IMR-90 (cell line): ENCODE data around the gene TSSK2. TPM values are rescaled to one million over a fixed set of nuclear protein-coding genes. Genes with fewer than 3 reads are reported as not detected.

Experiments used
- ATAC-seq: fragments of 200-7000 bp; cut with Tn5 transposase; 2 replicates; pipeline ENCODE4 v1.9.1; 2020; ENCODE audit warnings: low read depth, mild to moderate bottlenecking, moderate library complexity
- BruUV-seq: library from RNA; stranded (reverse); fragments of 400-500 nt; replicated peaks from 2 replicates; lab custom pipeline; 2021; lab: Mats Ljungman, UMichigan
- CTCF ChIA-PET: fragments of 300-600 bp; formaldehyde crosslinking; extraction: SDS; loops from one replicate; lab custom pipeline; 2021; ENCODE audit warnings: antibody characterized with exemption; lab: Yijun Ruan, JAX
- POLR2A ChIA-PET: fragments of 300-600 bp; sonication (Branson Sonifier 250); formaldehyde crosslinking; loops from one replicate; lab custom pipeline; 2022; ENCODE audit warnings: antibody characterized with exemption; ENCODE audit not compliant: unreplicated experiment; lab: Charles Lee
- DNase-seq: peaks from one replicate; pipeline ENCODE4 v3.0.0; 2013
- H2AFZ ChIP-seq: replicated peaks from 2 replicates; pipeline ENCODE3; 2013; ENCODE audit warnings: low read length, mild to moderate bottlenecking; ENCODE audit not compliant: poor library complexity
- H2AK5ac ChIP-seq: 2 replicates; pipeline ENCODE4 v1.6.1; 2013; ENCODE audit warnings: low read depth, low read length, inconsistent platforms
- H2AK9ac ChIP-seq: replicated peaks from 2 replicates; pipeline ENCODE3; 2013; ENCODE audit warnings: mild to moderate bottlenecking, low read depth, low read length, moderate library complexity; ENCODE audit not compliant: poor library complexity
- H2BK120ac ChIP-seq: 2 replicates; pipeline ENCODE4 v1.6.1; 2013; ENCODE audit warnings: low read depth, low read length, inconsistent platforms
- H2BK15ac ChIP-seq: 3 replicates; pipeline ENCODE4 v1.6.1; 2013; ENCODE audit warnings: low read depth, low read length, inconsistent platforms
- H2BK20ac ChIP-seq: 2 replicates; pipeline ENCODE4 v1.6.1; 2013; ENCODE audit warnings: low read depth, mild to moderate bottlenecking, inconsistent platforms, low read length, moderate library complexity
- H2BK5ac ChIP-seq: 2 replicates; pipeline ENCODE4 v1.6.1; 2013; ENCODE audit warnings: mild to moderate bottlenecking, low read depth, low read length, inconsistent platforms; ENCODE audit not compliant: poor library complexity, severe bottlenecking
- H3K14ac ChIP-seq: replicated peaks from 2 replicates; pipeline ENCODE4 v1.6.1; 2013; ENCODE audit warnings: low read depth, low read length, inconsistent platforms
- H3K18ac ChIP-seq: 2 replicates; pipeline ENCODE4 v1.6.1; 2013; ENCODE audit warnings: low read depth, low read length, control low read depth
- H3K23ac ChIP-seq: 2 replicates; pipeline ENCODE4 v1.6.1; 2013; ENCODE audit warnings: low read depth, low read length, inconsistent platforms
- H3K27ac ChIP-seq: 2 replicates; pipeline ENCODE4 v1.5.1; 2013; ENCODE audit warnings: mild to moderate bottlenecking, control low read depth, low read length; ENCODE audit not compliant: insufficient read depth
- H3K27me3 ChIP-seq: 2 replicates; pipeline ENCODE4 v1.6.1; 2013; ENCODE audit warnings: low read length; ENCODE audit not compliant: control insufficient read depth, insufficient read depth
- H3K36me3 ChIP-seq: 2 replicates; pipeline ENCODE4 v1.6.1; 2013; ENCODE audit warnings: low read length, mixed read lengths; ENCODE audit not compliant: control insufficient read depth, insufficient read depth
- H3K4ac ChIP-seq: 2 replicates; pipeline ENCODE4 v1.6.1; 2013; ENCODE audit warnings: low read depth, low read length, inconsistent platforms
- H3K4me1 ChIP-seq: 2 replicates; pipeline ENCODE4 v1.6.1; 2013; ENCODE audit warnings: low read length, mixed read lengths; ENCODE audit not compliant: control insufficient read depth, insufficient read depth
- H3K4me2 ChIP-seq: 2 replicates; pipeline ENCODE4 v1.6.1; 2013; ENCODE audit warnings: low read depth, mild to moderate bottlenecking, control low read depth, low read length, moderate library complexity
- H3K4me3 ChIP-seq: 2 replicates; pipeline ENCODE4 v1.5.1; 2013; ENCODE audit warnings: low read depth, mild to moderate bottlenecking, control low read depth, low read length, moderate library complexity; ENCODE audit not compliant: insufficient read depth
- H3K56ac ChIP-seq: 2 replicates; pipeline ENCODE4 v1.6.1; 2013; ENCODE audit warnings: low read length, inconsistent platforms; ENCODE audit not compliant: insufficient read depth; ENCODE audit errors: extremely low read depth
- H3K79me1 ChIP-seq, 2 experiments: 2 replicates each; pipeline ENCODE4 v1.6.1; 2013; ENCODE audit warnings: low read length in 2 of 2, inconsistent platforms in 1 of 2, low read depth in 1 of 2
- H3K9ac ChIP-seq: 2 replicates; pipeline ENCODE4 v1.6.1; 2013; ENCODE audit warnings: low read depth, low read length, control low read depth
- H3K9me1 ChIP-seq: 2 replicates; pipeline ENCODE4 v1.6.1; 2013; ENCODE audit warnings: low read length, inconsistent platforms; ENCODE audit not compliant: insufficient read depth
- H3K9me3 ChIP-seq: 2 replicates; pipeline ENCODE4 v1.6.1; 2013; ENCODE audit warnings: low read length; ENCODE audit not compliant: control insufficient read depth, insufficient read depth
- H4K20me1 ChIP-seq: 2 replicates; pipeline ENCODE4 v1.6.1; 2013; ENCODE audit warnings: low read length, inconsistent platforms; ENCODE audit not compliant: insufficient read depth
- H4K5ac ChIP-seq: 2 replicates; pipeline ENCODE4 v1.6.1; 2013; ENCODE audit warnings: mild to moderate bottlenecking, low read depth, low read length, control low read depth
- H4K8ac ChIP-seq, 2 experiments: 2 replicates each; pipeline ENCODE4 v1.6.1; 2013; ENCODE audit warnings: low read depth in 2 of 2, low read length in 2 of 2, control low read depth in 1 of 2, inconsistent platforms in 1 of 2
- H4K91ac ChIP-seq: 2 replicates; pipeline ENCODE4 v1.6.1; 2013; ENCODE audit warnings: low read depth, low read length, inconsistent platforms; ENCODE audit not compliant: insufficient read depth
- BHLHE40 ChIP-seq: fragments of 150-350 bp; IDR thresholded peaks from 2 replicates; pipeline ENCODE4 v1.6.1; 2016; ENCODE audit warnings: mild to moderate bottlenecking, low read depth, low read length
- CEBPB ChIP-seq: IDR thresholded peaks from 2 replicates; pipeline ENCODE4 v1.6.1; 2012; ENCODE audit warnings: low read depth, low read length, improper control_type of control experiment
- CHD1 ChIP-seq: IDR thresholded peaks from 2 replicates; pipeline ENCODE4 v1.6.1; 2012; ENCODE audit warnings: low read depth, low read length, improper control_type of control experiment
- MAFK ChIP-seq: IDR thresholded peaks from 2 replicates; pipeline ENCODE4 v1.6.1; 2012; ENCODE audit warnings: low read depth, low read length, improper control_type of control experiment
- MAZ ChIP-seq: IDR thresholded peaks from 2 replicates; pipeline ENCODE4 v1.6.1; 2012; ENCODE audit warnings: low read depth, mild to moderate bottlenecking, low read length, improper control_type of control experiment, moderate library complexity, borderline replicate concordance
- NFE2L2 ChIP-seq: fragments of 150-350 bp; IDR thresholded peaks from 2 replicates; pipeline ENCODE4 v1.6.1; 2016; ENCODE audit warnings: low read depth, mild to moderate bottlenecking, low read length
- POLR2A ChIP-seq: IDR thresholded peaks from 2 replicates; pipeline ENCODE4 v1.6.1; 2012; ENCODE audit warnings: mild to moderate bottlenecking, low read depth, low read length
- RCOR1 ChIP-seq: IDR thresholded peaks from 2 replicates; pipeline ENCODE4 v1.6.1; 2012; ENCODE audit warnings: mild to moderate bottlenecking, low read length, improper control_type of control experiment; ENCODE audit not compliant: insufficient replicate concordance
- RFX5 ChIP-seq: IDR thresholded peaks from 2 replicates; pipeline ENCODE4 v1.8.0; 2012; ENCODE audit warnings: low read depth, mild to moderate bottlenecking, low read length, moderate library complexity
- USF2 ChIP-seq: fragments of 150-350 bp; IDR thresholded peaks from 2 replicates; pipeline ENCODE4 v1.6.1; 2017; ENCODE audit warnings: mild to moderate bottlenecking, antibody characterized with exemption, low read length, low read depth
- WGBS, 2 experiments: methylation state at CpG; one replicate each; pipeline versions ENCODE4 v1.1.5 to v1.1.7; 2013; ENCODE audit warnings: missing lambda C conversion rate in 2 of 2; ENCODE audit not compliant: insufficient read length in 1 of 2; ENCODE audit errors: extremely low coverage in 2 of 2; 5-methylcytosine and 5-hydroxymethylcytosine counted together
- dilution Hi-C: fragments of 300-500 bp; cut with HindIII; formaldehyde crosslinking; loops from one replicate; pipeline ENCODE4 v1.14.3; 2018; ENCODE audit warnings: low sequenced_read_pairs; ENCODE audit not compliant: unreplicated experiment
- in situ Hi-C: fragments of 300-500 bp; cut with MboI; formaldehyde crosslinking; loops from 3 replicates; pipeline ENCODE4 v1.14.3; 2019; ENCODE audit warnings: low sequenced_read_pairs, inconsistent platforms, mixed read lengths
- intact Hi-C: fragments of 100-400 bp; cut with micrococcal nuclease; formaldehyde crosslinking; loops from 2 replicates; pipeline ENCODE4 v1.10.0; 2022
- polyA plus RNA-seq, 3 experiments: library from polyadenylated mRNA; depleted of rRNA; stranded (reverse); fragments of >200 nt; gene quantifications; 2 replicates each; pipeline ENCODE4 v1.2.3, GENCODE V29; 2012; ENCODE audit warnings: low replicate concordance in 1 of 3
- total RNA-seq: library from RNA; depleted of rRNA; stranded (reverse); fragments of >200 nt; gene quantifications from 2 replicates; pipeline ENCODE4 v1.2.3, GENCODE V29; 2012

TSSK2 gene
- total and polyA plus RNA-seq, 2 of the 4 experiments (the other 2 are of a cell fraction) = not detected

- WGBS, 2 experiments = 77% methylated on average over 2 of the region's 3 CpGs; no CpG with 5 or more reads in 1 of the 2 experiments
- in situ Hi-C loops = no loop called here
- peaks cover 49% of the 10 kb centered on the region for H4K20me1 ChIP-seq
Measured at GRCh38 chr22:19097518-19097917, 33.6 kb upstream of the TSSK2 start.

More at GRCh38 chr22:19097518-19097917, 33.6 kb upstream of the TSSK2 start:
- Histone ChIP-seq H3K36me3 (no peaks in the 10 kb centered on the region), H3K4me1 (peaks cover 5% of the 10 kb centered on the region; the same call in 1 of the 2 replicates), H3K4me2 (no peak overlapping the region), H3K56ac (no peak overlapping the region), H3K27me3 (no peaks in the 10 kb centered on the region), H3K23ac (no peak overlapping the region), H2BK5ac (no peak overlapping the region), H3K27ac (no peak overlapping the region), H3K4ac (no peak overlapping the region), H2BK15ac (no peak overlapping the region), H2AK5ac (no peak overlapping the region), H3K4me3 (no peak overlapping the region), H4K91ac (no peak overlapping the region), H2BK120ac (no peak overlapping the region), H3K9me3 (no peaks in the 10 kb centered on the region), H3K79me1 (peaks cover 38 to 74% of the 10 kb centered on the region in 2 experiments), H3K14ac (no peak overlapping the region), H2AFZ (peak overlapping the region; percentile 44), H2BK20ac (no peak overlapping the region), H3K9me1 (peaks cover 24% of the 10 kb centered on the region), H4K5ac (no peak overlapping the region), H4K8ac (no peak overlapping the region), H3K18ac (no peak overlapping the region), H3K9ac (no peak overlapping the region), H2AK9ac (peak overlapping the region; percentile 87)
- TF ChIP-seq MAZ (no peak), POLR2A (no peak), CEBPB (no peak), CHD1 (no peak), RCOR1 (no peak), BHLHE40 (no peak), NFE2L2 (no peak), RFX5 (no peak), USF2 (no peak), MAFK (no peak)
- dilution Hi-C loops (no loop called here), intact Hi-C loops (no loop called here)
- ATAC-seq (no peak), DNase-seq (no peak)
- ChIA-PET CTCF (no interaction called here), POLR2A (no interaction called here)
- BruUV-seq = no TSS peak
